Stimulated activated CD8-positive, alpha-beta memory T cell treated with anti-CD3 and anti-CD28 coated beads, Interleukin-15, amount 100 ng/mL, for 1 hour (primary cell): ENCODE data around the gene BMPR2.

Experiments
- DNase-seq: peaks from one replicate; pipeline ENCODE4 v3.0.0-alpha.2; 2020; ENCODE audit warnings: low read depth

Gene BMPR2

GRCh38 chr2:202604699-202605098 is 228.6 kb downstream of the BMPR2 start:
- no peak for DNase-seq

- no peak for DNase-seq
Measured at GRCh38 chr2:202605174-202605573, 229.0 kb downstream of the BMPR2 start.

DNA sequence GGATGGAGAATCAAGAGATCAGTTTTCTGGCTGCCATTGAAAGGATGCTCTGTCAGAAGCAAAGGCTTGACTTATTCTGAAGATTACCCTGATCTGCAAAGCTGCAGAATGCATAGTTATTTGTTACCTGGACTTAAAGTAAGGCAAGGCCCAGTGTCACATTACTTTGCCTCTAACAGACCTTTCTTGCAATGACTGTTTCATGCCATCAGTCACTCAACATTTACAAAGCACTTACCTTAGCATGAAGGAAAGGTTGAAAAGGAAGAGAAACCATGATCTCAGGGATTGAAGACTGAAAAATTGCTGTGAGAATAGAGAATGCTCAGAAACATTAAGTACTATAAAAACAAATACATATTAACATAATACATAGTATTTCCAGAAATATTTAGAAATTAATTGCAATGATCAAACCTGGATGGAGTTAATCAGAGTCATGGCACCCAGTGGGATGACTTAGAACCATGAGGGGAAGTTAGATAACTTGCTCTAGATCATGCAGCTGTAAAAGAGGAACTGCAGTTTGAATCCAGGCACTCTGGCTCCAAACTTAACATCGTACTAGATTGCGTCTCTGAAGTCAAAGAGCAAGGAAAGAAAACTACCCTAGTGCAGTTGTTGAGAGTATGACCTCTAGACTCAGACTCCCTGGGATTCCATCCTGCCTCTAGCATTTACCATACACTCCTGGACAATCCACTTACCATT is 232.2 kb downstream of the BMPR2 start:
- no peak for DNase-seq

DNA sequence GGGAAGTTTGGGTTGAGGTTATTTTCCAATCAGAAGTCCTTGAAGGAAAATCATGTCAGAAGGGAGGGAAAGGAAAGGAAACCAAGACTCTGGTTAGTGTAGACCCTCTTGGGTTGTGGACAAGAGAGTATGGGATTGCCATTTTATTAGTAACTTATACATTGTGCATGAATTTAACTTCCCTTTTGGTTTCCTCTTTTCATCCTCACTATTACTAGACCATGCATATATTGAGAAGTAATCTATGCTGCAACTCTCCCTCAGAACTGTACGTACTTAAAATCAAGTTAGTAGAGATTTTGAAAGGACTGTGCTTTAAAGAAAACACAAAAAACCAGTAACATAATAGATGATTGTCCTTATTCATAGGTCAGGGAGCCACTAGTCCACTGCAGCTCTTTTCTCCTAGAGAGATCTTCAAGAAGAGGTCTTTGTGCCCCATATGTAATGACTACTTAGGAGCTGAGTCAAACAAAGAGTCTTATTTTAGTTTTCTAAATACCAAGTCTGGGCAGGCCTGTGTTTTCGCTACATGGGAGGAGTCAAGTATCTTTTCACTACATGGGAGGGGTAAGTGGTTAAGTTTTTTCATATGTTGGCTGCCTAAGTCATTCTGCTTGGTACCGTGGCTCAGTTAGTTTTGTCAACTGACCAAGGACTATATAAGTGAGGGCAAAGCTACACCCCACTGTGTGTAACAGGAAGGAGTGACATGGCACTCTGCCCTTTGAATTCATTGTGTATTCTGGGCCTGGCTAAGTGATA is 233.4 kb downstream of the BMPR2 start:
- DNase-seq, result no peak

- no peak for DNase-seq
Measured at GRCh38 chr2:202610380-202610779, 234.3 kb downstream of the BMPR2 start.

DNA sequence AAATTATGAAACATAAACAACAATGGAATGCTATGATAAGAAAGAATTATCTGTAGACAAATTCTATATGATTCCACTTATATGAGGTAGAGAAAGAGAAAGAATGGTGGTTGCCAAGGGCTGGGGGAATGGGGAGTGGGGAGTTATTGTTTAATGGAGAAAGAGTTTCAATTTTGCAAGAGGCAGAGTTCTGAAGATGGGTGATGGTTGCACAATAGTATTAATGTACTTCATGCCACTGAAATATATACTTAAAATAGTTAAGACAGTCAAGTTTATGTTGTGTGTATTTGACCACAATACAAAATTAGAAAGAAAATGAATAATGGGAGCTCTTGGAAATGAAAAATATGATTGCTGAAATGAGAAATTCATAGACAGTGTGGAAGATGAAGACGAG is 236.0 kb downstream of the BMPR2 start:
- DNase-seq, result no peak

DNA sequence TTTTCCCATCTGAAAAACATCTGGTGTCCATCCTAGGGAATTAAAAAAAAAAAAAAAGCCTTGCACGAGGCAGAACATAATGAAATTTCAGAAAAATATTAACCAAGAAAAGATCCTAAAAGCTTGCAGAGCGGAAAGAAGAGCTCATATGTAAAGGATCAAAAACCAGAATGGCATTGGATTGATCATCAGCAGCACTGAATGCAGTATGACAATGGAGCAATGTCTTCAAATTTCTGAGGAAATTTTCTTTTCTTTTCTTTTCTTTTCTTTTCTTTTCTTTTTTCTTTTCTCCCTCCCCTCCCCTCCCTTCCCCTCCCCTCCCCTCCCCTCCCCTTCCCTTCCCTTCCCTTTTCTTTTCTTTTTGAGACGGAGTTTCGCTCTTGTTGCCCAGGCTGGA is 237.4 kb downstream of the BMPR2 start:
- DNase-seq, result no peak
